GM12872 (cell line): ENCODE measurements around the gene MUC5B.

Source experiments
- CTCF ChIP-seq: IDR thresholded peaks from 3 replicates; pipeline ENCODE4 v1.5.1; 2011; ENCODE audit warnings: low read depth, mild to moderate bottlenecking, low read length, moderate library complexity; ENCODE audit not compliant: insufficient read depth

The MUC5B gene

GRCh38 chr11:1272531-1272930 lies 49.7 kb downstream of the MUC5B start:
- no peak for TF ChIP-seq CTCF

- no peak for TF ChIP-seq CTCF
Measured at GRCh38 chr11:1274501-1274900, 51.6 kb downstream of the MUC5B start.

- TF ChIP-seq CTCF = no peak
Measured at GRCh38 chr11:1275021-1275420, 52.2 kb downstream of the MUC5B start.

GRCh38 chr11:1276041-1276790 lies 53.4 kb downstream of the MUC5B start:
- no peak for TF ChIP-seq CTCF

- TF ChIP-seq CTCF = no peak
Measured at GRCh38 chr11:1276866-1277615, 54.2 kb downstream of the MUC5B start.

GRCh38 chr11:1277936-1278512 lies 55.2 kb downstream of the MUC5B start:
- TF ChIP-seq CTCF = no peak

- TF ChIP-seq CTCF = no peak
Measured at GRCh38 chr11:1278766-1279673, 56.2 kb downstream of the MUC5B start.
